G401 (cell line): Measurements from ENCODE around the gene OR4F15. TPM values are rescaled to one million over a fixed set of nuclear protein-coding genes. Genes with fewer than 3 reads are reported as not detected.

Source experiments
- DNase-seq: peaks from one replicate; pipeline ENCODE4 v3.0.0-alpha.2; 2015; ENCODE audit warnings: low spot score
- in situ Hi-C: cut with HindIII; loops from 2 replicates; pipeline ENCODE4 v1.10.0; 2016; ENCODE audit warnings: low sequenced_read_pairs, mixed read lengths
- total RNA-seq: library from RNA; depleted of rRNA; stranded (reverse); fragments of >200 nt; shearing (Covaris generic); gene quantifications from 2 replicates; pipeline ENCODE4 v1.2.3, GENCODE V29; 2014

OR4F15 gene
- total RNA-seq, 1 experiment from 2014 or later, result not detected

DNA sequence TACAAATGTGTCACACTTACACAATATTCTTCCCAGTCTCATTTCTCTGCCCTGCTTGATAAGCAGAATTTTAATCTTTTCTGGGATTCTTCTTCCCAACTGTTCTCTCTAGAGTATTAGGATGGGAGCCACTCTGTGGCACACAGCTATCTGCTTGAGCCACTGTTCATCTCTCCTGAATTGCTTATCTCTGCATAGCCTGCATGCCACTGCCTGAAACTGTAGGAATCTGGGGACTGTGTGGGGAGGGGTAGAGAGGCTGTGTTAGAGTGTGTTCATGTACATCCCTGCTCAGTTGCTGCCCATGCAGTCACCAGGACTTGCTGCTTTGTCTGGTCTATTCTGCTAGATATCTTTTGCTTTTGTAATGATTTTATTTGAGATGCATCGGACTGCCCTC is 11.0 kb upstream of the OR4F15 start:
- in situ Hi-C loops, result no loop called here
- no peak for DNase-seq

DNA sequence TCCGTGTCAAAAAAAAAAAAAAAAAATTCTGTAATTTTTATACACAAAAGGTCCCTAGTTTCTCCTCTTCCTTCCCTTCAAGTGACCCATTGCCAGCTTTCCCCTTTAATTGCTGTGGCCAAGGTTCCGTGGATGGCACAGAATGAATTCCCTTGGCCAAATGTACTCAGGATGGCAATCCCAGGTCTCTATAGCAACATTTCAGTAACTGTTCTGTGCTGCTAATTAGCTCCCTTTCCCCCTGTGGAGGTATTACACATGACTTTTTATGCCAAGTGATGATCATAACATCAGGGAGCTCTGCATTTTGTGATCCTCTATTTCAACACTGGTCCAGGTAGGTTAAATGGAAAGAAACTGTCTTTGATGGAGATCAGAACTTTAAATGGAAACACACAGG is 8.8 kb upstream of the OR4F15 start, which contains the start of gene OR4F6:
Gene OR4F6 (plus strand): TSS at position 301 of the 400 bp plus-strand sequence. CDS start 2,211 bp downstream, outside the sequence.
- DNase-seq, result no peak
- in situ Hi-C loops, result no loop called here

DNA sequence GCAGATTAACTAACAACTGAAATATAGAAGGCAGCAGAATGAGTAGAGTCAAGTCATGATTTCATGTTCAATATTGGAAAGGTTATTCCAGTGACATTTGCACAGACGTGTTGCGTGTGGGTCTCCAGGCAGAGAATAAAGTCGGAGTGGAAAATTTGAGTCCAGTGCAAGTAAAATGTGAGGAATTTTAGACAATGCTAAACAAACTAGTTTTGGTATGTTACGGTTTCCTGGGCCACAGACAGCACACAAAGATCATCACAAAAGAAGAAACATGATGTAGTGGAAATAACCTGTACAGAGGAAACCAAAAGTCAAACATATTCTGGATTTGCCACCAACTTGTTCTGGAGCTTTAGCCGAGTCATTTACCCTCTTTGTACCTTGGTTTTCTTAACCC is 8.3 kb upstream of the OR4F15 start:
- in situ Hi-C loops, result no loop called here

DNA sequence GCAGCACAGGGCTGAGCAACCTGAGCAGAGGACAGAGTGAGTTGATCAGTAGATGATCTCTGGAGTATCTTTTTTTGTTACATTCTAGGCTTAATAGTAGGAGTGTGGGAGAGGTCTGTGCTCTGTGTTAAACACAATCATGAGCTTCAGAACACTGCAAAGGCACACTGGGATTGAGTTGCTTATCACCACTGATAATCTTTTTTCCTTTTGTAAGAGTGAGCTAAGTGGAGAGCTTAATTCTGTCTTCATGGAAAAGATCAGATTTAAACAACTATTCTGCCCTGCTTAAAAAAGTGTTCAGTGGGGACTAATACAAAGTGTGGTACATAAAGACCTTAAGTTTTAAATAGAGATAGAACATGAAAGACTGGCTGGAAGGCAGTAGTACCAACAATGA is 7.6 kb upstream of the OR4F15 start:
- DNase-seq, result no peak
- in situ Hi-C loops, result no loop called here

More for the DNA sequence above, 8.3 kb upstream of the OR4F15 start:
- DNase-seq, result no peak

DNA sequence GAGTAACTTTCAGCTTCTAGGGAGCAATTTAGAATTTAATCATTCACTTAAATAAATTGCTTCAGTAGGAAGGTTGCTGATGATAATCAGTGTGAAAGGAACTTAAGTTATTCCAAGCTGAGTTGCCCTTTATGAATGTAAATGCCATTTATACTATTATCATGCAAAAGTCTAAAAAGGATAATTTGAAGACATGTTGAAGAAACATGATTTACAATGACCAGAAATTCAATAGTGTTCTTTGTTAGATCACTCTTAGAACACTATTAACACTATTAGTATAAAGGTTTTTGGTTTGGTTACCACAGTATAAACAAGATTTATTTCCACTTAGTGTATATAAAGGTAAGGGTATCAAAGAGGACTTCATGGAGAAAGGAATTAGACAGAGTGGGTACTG is 7.1 kb upstream of the OR4F15 start:
- in situ Hi-C loops, result no loop called here

DNA sequence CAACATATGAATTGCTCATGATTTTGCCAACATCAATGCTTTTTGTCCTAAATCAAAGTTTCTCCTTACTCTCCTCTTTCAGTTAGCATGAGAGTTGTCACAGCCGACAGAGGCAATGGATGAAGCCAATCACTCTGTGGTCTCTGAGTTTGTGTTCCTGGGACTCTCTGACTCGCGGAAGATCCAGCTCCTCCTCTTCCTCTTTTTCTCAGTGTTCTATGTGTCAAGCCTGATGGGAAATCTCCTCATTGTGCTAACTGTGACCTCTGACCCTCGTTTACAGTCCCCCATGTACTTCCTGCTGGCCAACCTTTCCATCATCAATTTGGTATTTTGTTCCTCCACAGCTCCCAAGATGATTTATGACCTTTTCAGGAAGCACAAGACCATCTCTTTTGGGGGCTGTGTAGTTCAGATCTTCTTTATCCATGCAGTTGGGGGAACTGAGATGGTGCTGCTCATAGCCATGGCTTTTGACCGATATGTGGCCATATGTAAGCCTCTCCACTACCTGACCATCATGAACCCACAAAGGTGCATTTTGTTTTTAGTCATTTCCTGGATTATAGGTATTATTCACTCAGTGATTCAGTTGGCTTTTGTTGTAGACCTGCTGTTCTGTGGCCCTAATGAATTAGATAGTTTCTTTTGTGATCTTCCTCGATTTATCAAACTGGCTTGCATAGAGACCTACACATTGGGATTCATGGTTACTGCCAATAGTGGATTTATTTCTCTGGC is 6.2 kb upstream of the OR4F15 start:
- DNase-seq, result no peak
- in situ Hi-C loops, result no loop called here

More for the DNA sequence above, 7.1 kb upstream of the OR4F15 start:
- no peak for DNase-seq

DNA sequence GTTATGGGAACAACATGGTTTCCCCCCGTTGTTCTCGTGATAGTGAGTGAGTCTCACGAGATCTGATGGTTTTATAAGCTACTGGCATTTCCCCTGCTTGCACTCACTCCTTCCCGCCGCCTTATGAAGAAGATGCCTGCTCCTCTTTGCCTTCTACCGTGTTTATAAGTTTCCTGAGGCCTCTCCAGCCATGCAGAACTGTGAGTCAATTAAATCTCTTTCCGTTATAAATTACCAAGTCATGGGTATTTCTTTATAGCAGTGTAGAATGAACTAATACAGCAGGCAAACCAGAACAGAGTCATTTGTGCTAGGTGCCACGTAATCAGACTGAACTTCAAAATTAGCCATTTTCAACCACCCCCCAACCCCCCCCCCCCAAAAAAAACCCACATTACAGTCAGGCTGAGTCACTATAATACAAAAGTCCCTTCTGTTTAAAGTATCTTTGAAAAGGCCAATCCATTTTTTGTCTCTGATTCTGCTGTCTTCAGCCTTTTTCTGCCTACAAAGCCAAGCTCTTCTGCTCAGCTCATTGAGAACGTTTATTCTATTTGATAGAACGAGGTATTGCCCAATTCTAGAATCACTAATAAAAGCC is 4.6 kb upstream of the OR4F15 start:
- in situ Hi-C loops, result no loop called here
- DNase-seq, result no peak

DNA sequence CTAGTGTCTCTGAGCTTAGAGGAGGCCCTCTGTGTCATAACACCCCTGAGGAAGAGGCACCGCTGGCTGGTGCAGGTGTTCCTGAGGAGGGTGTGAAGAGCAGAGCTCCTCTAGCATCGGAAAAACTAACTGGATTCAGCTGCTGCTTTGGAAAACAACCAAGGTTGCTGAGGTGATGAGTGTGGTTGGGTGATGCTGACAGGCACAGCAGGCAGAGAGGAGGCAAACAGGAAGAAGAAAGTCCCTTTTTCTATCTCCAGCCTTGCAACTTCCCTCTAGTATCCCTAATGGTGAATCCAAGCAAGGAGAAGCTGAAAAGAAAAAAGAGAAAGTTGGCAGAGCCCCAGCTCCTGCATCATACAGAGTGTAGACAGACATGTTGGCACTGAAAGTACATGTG is 3.8 kb upstream of the OR4F15 start:
- no peak for DNase-seq
- in situ Hi-C loops, result no loop called here

DNA sequence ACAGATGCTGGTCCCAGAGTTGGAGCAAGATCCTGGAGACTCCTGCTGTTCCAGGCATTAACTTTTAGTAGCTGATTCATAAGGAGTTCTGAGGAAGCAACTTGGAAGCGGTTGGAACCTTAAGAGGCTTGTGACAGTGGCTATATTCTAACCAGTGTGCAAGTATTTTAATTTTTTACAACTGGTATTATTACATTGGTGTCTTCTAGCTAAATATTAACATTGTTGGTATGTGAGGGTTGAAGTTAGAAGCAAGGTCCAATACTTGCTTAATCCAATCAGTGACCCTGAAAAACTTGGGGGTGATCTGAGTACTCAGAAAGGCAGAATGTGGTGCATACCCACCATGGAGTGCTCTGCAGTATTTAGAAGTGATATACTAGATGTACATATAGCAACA is 1.5 kb upstream of the OR4F15 start:
- no peak for DNase-seq
- in situ Hi-C loops, result no loop called here

DNA sequence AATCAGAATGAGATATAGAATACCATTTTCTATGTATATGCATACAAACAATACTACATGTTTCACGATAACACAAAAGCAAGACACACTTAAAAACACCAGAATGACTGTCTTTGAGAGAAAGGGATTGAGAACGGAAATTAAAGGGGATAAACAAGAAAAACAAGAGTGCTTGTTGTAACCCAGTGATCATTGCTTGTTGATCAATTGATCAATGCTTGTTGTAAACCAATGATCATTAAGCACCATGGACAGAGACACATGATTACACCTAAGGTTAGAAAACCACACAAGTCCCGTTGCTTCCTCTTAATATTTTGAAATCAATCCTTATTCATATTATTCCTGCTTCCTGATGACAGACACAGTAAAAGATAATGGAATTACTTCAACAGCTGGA is 1.1 kb upstream of the OR4F15 start:
- DNase-seq, result no peak
- in situ Hi-C loops, result no loop called here

DNA sequence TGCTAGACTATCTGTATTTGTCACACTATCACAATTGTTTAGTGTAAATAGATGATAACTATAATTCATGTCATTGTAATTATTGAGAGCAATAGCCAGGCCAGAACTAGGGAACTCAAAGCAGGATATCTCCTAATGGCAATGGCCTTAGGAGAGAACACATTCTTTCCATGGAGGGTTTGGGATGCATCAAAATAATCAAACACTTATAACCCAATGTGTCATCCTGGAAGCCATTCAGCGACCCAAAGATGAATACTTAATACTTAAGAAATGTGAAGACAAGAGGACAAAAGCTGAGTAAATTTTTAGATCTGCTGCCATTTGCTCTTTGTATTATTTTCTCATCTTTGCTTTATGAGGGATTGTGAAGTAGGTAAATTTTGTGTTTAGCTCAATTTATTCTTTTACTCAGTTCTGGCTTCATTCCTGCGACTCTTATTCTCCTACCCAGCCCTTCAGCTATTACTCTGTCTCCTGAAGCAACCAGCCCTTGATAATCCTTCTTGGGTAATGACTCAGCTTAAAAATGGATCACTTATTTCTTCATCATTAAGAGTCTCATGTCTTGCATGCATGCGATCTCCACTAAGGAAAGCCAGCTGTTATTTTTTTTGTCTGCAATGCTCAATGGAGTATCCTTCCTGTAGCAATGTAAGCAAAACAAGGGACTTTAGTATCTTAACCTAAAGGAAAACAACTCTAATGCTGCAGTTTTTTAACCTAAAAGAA is 2.0 kb downstream of the OR4F15 start:
- in situ Hi-C loops, result no loop called here
- no peak for DNase-seq

DNA sequence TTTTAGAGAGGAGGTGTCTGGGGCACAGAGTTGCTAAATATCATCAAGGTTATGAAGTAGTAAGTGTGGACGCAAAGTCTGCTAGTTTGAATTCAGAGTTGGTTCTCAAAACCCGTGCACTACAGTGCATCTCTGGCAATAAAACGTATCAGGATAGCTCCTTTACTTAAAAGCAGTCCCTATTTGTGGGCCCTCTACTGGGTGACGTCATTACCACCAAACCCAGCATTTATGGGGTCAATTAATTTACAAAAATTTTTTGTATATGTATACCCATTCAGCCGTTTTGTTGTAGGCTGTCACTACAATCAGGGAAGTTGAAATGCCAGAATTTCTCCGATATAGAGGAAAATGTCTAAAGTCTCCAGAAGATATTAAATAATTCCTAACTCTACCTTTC is 8.8 kb downstream of the OR4F15 start:
- in situ Hi-C loops, result no loop called here
- no peak for DNase-seq

DNA sequence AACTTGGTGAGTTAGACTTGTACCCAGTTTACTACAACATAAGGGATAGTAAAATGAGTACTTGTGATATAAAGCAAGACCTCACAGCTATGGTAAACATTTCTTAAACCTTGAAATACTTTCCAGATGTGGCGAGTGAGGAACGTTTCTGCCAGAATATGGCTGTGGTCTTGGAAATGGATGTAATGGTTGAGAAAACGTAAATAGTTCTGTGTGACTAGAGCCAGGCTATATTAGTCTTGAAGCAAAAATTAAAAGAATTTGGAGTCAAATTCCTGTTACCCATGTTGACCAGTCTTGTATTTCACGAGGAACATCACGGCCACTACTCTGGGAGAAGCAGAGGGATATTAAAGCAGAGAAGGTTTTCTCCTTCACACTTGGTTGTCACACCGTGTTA is 15.3 kb downstream of the OR4F15 start:
- no peak for DNase-seq
- in situ Hi-C loops, result no loop called here

DNA sequence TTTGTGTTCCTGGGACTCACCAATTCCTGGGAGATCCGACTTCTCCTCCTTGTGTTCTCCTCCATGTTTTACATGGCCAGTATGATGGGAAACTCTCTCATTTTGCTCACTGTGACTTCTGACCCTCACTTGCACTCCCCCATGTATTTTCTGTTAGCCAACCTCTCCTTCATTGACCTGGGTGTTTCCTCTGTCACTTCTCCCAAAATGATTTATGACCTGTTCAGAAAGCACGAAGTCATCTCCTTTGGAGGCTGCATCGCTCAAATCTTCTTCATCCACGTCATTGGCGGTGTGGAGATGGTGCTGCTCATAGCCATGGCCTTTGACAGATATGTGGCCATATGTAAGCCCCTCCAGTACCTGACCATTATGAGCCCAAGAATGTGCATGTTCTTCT is 16.8 kb downstream of the OR4F15 start:
- no peak for DNase-seq
- in situ Hi-C loops, result no loop called here

DNA sequence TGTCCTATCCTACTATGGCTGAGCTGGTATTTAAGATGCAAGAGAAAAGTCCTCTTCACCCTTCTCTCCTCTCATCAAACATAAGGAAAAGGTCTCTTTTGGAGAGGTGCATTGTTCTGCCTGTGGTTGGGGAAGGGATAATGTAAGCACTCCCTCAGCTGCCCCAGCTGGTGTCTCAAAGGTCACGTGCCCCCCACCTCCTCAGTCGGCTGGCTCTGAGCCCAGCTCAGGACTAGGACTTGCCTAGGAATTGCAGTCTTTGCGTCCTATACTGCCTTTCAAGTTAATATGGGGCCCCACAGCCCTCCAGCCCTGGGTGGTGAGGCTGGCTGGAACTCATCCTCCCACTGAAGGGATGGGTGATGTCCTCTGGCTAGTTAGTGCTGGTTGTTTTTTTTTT is 29.7 kb downstream of the OR4F15 start:
- in situ Hi-C loops, result no loop called here
- DNase-seq, result no peak

DNA sequence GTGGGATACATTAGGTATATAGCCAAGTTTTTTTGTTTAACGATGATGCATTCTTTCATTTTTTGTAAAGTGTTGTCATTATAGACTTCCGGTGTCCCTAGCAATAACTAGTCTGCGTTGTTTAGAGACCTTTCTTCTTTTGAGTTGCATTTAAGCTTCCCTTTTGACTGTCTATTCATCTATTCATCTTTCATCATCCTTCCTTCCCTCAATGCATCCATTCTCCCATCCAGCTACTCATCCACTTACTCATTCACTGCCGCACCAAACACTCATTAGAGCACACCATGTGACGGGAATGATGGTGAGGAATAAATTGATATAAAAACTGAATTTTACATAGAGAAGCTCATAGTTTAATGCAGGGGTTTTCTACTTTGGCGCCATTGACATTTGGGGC is 32.9 kb downstream of the OR4F15 start:
- in situ Hi-C loops, result no loop called here
- no peak for DNase-seq

DNA sequence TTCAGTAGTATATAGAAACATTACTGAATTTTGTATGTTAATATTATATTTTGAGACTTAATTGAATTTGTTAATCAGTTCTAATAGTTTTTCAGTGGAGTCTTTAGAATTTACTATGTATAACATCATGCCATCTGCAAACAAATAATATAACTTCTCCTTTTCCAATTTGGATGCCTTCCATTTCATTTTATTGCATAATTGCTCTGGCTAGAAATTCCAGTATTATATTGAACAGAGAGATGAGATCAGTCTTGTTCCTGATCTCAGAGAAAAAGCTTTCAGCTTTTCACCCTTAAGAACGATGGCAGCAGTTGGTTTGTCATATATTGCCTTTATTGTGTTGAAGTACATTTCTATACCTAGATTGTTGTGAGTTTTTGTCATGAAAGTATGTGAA is 40.4 kb downstream of the OR4F15 start:
- in situ Hi-C loops, result no loop called here
- no peak for DNase-seq
